Effector CD8-positive, alpha-beta T cell (primary cell): ENCODE results near the gene BRD7.

Experiments
- DNase-seq: peaks from one replicate; lab custom pipeline; 2025; lab: John Stamatoyannopoulos, UW

The BRD7 gene

DNA sequence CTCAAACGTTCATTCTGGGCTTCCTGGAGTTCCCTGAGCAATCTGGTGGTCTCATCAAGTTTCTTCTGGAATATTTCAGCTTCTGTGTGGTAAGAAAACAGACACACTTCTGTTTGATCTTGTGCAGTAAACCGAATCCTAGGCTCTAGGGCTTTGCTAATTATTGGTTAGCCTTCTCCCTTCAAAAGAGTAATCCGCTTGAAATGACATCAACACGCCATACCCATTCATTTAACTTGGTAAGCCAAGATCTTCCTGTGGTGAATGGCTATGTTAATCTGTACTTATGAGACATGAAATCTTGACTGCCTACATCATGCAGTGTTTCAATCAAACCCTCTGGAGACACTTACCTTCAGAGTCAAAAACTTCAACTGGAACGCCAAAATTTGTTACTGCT is 48.5 kb downstream of the BRD7 start:
- DNase-seq: no peak

DNA sequence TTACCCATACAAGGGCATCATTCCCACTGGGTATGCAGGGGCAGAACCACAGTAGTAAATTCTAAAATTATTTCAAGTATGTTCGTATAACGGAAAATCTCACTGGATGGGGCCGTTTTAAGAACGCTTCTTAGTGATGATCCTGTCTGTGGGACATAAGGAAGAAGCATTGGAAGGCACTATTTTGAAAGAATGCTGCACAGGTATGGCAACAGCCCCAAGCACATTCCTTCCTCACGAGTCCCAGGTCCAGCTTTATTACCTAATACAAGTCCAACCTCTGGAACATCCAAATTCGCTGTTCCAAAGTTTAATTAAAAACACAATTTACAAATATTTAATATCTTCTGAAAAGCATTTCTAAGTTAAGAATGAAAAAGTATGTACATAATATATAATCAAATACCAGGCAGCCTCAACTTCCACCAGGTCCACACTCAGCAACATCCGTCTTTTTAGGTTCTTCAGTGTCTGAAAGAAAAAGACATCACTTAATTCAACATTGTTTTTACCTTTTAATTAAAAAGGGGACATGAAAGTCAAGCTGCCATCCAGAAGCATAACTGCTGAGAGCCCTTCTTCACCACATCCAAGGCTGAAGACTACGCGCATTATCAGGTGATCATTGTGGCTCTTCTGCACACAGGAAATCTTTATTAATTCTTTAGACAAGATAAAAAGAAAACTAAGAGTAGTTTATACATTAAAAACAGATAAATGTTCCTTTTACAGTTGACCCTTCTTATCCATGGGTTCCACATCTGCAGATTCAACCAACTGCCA is 49.8 kb downstream of the BRD7 start:
- DNase-seq: no peak

DNA sequence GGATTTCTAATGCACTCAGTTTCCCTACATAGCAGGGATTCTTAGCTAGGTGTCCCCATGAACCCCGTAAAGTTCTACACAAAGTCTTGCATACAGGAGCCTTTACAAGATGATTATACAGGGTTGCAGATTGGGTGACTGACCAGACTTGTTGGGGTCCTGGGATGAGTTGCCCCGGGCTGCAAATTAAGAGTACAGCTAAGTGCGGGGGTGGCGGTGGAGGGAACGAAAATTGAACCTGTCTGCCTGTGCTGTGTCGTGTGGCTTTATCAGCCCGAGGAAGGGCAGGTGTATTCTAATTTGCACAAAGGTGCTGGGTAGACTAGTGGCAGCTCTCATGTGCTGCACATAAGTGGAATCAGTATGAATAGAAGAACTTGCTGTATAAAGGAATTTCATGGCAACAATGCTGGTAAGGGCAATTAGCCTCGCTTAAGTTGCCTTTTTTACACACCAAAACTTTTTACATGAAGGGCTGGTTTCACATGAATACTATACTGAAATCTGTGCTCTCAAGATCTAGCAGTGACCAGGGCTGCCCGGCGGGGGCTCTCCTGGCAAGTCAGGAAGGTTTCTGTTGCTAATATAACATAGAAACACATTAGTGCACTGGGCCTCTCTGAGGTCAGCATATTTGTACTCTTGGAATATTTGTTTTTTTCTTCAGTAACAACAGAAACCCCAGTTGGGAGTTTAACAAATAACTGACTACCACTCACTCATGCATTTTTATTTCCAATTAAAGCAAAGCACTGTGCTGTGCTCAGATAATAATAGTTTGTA is 51.7 kb downstream of the BRD7 start:
- DNase-seq: no peak

DNA sequence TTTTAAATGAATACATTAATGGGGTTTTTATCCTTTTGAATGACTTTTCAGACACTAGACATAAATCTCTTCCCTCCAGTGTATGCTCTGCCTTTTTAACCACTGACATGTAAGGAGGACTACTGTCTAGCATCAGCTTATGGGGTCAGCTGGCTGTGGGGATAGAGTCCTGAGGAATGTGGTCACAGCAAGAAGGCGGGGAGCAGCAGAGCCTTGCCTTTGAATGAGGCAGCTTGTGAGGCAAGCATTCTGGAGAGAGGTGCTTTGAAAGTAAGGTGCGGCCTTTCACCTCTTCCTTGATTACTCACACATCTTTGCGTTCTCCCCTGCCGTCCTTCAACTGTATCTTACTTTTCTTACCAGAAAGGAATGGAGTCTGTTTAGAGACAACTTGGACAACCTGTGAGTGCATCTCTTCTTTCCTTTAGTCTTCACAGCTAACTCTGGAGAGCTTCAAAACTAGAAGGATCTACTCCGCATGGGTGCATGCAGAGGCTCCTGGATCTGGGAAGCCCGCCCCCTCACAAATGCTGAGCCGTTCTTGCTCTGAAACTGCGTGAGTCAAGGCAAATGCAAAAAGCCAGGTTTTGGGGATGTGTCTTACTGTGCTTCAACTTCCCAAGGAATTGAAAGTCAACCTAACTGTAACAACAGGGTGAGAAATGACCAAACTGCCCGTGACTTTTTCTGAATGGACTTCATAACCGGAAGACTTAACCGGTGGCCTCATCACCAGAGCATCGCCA is 52.5 kb downstream of the BRD7 start:
- no peak for DNase-seq

DNA sequence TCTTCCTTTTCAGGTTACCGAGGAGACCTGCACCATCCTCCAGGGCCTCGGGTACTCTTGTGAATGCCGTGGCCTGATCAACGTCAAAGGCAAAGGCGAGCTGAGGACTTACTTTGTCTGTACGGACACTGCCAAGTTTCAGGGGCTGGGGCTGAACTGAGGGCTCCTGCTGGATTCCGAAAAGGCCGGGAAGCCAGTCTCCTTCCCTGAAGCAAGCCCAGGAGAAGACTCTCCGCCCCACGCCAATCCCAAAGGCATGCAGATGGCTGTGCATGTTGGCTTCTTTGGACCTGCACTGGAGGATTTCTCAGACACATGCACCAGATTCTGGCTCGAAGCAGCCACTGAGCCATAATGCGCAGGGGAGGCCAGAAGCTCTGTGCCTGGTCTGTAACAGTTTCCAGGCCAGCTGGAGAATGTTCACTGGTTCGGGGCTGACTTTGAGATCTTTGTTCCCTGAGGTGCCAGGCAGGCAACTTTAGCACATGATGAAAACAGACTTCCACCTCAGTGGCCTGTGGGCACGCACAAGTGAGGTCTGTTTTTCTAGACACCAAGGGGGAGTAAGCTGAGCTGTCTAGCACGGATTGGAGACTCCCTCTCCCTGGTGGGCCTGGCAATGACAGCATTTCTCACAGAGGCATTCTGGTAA is 53.3 kb downstream of the BRD7 start:
- DNase-seq: no peak

DNA sequence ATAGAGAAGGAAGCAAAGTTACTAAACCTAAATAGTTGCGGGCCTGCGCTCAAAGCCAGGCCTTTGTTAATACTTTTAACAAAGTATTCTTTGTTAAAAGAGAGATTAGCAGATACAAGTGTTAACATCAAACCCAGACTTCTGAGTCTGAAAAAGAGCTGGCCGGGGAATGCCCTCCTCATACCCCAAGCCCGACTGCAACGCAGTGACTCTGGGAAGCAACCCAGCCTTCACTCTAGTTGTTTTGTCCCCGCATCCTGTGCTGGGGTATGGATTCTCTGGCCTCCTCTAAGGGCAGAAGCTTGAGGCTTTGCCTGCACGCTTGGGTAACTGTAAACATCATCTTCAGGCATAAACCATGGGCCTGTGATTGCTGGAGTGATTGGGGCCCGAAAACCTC is 54.1 kb downstream of the BRD7 start:
- DNase-seq: no peak

DNA sequence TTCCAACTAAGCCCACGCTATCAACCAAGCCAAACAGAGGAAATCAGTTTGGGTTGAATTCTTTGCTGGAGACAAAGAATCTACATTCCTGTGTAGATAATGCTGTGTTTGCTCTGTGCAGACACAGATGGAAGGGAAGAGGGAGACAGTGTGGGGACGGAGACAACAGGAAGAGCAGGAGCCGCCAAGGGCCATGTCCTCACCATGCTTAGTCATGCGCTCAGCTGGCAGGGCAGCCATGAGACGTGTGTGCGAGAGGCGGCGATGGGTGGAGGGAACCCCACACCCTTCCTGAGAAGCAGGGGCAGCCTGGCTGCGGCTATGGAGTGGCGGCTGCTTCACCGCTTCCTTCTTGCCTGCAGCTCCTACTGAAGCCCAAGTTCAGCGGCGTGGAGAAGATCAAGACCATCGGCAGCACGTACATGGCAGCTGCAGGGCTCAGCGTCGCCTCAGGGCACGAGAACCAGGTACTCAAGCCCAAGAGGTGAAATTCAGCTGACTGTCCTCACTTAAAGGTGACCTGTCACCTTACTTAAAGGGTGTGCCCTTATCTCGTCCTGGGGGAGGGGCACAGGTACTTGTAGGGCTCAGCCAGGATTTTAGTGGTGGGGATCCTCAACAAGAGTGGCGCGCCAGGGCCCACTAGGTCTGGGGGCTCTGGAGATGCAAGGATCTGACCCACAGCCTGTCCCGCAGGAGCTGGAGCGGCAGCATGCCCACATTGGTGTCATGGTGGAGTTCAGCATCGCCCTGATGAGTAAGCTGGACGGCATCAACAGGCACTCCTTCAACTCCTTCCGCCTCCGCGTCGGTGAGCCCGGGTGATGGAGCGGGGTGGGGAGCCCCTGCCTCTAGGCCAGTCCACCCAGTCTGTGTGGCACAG is 55.0 kb downstream of the BRD7 start:
- no peak for DNase-seq

DNA sequence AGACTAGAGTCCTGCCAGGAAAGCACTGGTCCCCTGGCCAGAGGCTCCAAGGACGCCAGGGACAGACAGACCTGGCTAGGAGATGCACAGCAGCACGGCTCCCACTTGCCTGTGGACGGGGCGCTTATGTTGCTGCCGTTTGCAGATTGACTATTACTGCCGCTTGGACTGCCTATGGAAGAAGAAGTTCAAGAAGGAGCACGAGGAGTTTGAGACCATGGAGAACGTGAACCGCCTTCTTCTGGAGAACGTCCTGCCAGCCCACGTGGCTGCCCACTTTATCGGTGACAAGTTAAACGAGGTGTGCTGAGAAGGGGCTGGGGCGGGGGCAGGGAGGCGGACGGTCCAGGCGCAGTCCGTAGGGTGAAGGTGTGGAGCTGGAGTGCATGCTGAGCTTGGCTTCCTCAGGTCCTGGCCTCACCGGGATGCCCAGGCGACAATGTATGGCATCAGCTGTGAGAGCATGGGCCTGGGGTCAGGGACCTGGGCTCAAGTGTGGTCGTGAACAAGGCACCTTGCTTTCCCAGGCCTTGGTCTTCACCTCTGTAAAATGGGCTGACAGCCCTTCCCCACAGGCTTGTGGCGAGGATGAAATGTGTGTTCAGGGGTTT is 56.8 kb downstream of the BRD7 start:
- DNase-seq: no peak

DNA sequence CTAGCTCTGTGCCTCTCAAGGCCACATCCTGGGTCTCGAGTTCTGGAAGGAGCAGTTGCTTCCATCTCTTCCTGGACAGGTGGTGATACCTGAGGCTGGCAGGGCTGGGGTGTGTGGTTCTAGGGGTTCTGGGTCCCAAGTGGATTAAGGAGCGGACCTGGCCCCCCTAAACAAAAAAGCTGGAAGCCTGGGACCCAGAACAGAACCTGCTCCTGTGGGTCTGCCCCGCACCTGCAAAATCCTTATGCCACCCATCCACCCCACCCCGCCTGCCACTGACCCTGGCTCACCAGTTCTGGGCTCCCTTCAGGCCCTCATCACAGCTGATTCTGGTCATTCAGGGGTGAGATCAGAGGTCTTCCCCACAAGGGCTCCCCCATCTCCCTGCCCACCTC is 57.7 kb downstream of the BRD7 start:
- DNase-seq: no peak

DNA sequence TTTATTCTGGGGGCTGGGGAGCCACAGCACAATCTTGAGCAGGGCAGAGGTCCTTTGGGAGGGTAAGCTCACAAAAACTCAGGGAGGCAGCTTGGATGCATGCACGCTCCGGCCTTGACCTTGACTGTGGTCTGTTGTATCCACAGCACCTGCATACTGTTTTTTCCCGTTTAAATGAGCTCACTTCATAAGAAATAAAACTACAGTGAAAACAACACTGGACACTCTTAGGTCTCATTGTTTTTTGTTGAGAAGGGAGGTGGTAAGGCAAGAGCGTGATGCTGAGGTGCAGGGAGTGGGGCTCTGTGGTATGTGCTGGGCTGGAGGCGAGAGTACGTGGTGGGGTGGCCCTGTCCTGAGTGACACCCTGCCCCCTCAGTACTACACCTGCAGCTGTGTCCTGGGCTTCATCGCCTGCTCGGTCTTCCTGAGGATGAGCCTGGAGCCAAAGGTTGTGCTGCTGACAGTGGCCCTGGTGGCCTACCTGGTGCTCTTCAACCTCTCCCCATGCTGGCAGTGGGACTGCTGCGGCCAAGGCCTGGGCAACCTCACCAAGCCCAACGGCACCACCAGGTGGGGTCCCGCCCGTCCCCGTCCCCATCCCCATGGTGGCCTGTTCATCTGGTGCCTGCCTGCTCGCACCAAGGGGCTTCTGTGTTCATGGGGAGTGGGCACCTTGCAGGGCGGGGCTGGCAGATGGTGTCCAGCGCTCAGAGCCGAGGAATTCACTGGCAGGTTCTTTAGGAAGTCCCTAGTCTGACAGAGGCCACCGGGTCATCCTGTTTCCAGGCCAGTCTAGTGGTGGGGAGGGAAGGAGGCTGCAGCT is 58.3 kb downstream of the BRD7 start:
- DNase-seq: no peak

DNA sequence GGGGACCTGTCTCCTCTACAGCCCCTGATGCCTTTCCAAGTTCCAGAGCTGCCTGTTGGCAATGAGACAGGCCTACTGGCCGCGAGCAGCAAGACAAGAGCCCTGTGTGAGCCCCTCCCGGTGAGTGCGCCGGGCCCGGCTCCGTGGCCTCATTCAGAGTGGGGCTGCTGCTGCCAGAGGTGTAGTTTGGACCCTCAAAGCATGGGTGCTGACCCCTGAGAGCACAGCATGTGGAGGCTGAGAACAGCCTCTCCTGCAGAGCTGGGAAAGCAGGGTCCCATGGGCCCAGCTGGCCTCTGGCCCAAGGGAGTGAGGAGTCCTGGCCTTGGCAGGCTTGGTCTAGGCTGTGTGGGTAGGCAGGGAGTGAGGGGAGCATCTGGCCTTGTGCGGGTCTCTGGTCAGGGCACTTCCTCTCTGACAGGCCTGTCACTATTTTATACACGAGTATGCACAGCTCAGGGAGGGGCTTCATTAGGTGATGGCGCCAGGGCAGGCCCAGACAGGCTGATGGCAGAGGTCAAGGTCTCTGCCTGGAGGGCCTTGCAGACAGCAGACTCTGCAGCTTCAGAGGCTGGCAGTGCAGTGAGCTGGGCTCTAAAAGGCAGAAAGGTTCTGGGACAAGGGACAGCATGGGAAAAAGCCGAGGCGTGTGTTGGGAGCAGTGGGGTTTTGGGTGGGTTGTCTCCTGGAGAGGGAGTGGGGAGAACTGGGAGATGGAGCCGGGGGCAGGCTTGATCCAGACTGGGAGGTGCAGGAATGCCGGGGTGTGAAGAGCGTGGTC is 59.1 kb downstream of the BRD7 start:
- DNase-seq: no peak

DNA sequence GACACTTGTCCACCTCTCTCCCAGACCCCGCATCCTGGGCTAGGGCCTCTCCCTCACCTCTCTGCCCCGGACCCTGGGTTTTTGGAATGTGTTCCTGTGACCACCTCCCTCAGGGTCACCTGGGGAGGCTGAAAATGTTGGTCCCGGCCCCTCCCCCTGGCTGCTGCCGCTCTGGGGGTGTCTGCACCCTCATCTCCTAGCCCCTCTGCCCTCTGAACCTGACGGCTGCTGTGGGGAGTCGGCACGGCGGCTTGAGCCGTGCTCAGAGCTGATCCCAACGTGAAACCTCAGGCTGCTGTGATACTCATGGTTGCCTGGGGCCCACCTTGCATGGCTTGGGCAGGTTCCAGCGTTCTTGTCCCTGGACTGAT is 59.6 kb downstream of the BRD7 start:
- DNase-seq: no peak

DNA sequence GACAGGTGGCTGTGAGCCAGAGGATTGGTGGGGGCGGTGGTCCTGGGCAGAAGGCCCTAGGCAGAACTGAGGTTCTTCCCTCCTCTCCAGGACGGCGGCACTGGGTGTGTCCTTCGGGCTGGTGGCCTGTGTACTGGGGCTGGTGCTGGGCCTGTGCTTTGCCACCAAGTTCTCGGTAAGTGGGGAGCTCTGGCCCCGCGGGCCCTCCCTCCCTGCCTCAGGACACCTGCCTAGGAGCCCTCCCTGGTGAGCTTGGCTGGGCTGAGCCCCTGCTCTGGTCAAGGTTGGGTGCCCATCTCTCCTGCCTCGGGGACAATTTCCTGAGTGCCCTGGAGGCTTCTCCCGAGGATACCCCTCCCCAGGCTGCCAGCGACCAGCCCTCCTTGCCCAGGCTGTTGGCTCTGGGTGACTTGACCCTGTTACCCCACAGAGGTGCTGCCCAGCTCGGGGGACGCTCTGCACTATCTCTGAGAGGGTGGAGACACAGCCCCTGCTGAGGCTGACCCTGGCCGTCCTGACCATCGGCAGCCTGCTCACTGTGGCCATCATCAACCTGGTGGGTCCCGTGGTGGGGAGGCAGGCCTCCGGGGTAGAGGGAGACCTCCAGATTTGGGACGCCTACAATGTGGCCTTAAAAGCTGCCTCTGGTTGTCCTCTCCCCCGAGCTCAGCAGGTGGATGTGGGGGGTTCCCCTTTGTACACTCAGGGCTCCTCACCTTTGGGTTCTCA is 60.4 kb downstream of the BRD7 start:
- no peak for DNase-seq

DNA sequence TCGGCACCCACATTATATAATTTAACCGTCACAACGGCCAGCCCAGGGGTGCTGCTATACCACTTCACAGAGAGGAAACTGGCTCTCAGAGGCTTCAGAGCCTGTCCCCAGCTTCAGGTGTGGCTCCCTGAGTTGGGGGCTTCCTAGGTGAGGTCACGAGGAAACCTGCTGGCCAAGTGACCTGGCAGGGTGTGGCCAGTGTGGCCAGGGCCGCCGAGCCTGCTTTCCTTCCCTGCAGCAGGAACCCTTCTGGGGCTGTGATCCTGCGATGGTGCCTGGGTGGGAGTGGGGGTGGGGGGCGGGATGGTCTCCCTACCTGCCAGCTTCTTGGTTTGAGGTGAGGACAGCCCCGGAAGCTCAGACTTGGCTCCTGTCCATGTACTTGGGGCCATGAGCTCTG is 62.5 kb downstream of the BRD7 start:
- no peak for DNase-seq

DNA sequence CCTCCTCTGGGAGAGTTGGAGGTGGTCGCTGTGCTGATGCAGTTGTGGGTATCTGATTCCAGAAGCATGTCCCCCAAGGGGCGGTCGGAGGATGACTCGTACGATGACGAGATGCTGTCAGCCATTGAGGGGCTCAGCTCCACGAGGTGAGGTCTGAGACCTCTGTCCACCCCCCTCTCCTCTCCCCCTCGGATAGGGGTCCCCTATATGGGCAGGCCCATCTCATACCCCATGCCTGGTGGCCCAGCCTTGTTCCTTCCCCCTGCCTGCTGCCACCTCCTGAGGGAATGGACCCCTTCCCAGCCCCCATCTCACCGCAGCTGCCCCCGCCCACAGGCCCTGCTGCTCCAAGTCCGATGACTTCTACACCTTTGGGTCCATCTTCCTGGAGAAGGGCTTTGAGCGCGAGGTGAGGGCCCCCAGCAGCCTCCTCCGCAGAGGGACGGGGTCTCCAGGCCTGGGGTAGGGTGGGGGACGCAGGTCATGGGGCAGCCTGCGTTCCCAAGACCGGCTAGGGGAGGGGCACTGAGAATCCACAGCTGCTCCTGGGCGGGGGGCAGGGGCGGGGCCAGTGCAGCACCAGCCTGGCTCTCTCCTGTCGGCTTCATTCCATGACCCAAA is 63.2 kb downstream of the BRD7 start:
- no peak for DNase-seq

DNA sequence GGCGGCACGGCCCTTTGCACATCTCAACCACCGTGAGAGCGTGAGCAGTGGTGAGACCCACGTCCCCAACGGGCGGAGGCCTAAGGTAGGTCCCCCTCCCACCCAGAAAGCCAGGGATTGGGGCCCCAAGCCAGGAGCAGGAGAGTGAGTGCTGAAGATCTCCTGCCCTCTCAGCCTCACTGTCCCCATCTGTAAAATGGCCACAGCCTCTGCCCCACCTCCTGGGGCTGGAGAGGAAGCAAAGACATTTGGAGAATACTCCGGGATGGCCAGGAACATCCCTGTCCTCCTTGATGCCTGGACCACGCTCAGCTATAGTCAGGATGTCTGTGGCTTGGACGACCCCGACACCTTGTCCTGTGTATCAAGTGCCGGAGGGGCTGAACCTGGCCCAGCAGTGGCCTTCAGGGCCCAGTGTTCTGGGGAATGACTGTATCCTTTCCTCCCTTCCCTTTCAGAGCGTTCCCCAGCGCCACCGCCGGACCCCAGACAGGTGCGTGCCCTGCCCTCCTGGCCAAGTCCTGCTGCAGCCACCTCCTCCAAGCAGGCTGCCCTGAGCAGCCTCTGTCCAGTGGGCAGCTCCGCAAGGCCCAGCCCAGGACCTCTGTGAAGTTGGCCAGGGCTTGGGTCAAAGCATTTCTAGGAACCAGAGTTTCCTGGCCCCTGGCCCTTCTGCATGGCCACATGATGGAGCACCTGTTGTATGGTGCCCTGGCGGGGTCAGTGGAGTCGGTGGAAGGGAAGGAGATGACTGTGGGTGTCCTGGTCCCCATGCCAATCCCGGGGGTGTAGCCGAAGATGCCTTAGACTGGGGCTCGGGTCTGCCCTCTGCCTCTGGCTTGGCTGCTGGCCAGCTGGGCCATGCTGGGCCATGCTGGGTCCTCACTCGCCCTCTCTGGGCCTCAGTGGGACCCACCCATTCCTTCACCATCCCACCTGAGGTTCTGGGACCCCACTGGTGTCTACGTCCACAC is 64.0 kb downstream of the BRD7 start:
- DNase-seq: no peak
